Measurements from ENCODE around the gene OSGEP.

Gene OSGEP

GRCh38 chr14:20435582-20436362, 18.8 kb downstream of the OSGEP start, which contains the start of gene KLHL33:
TSS of gene KLHL33 (minus strand) at chr14:20436166. CDS start at chr14:20435811, 355 bp downstream.
- TF ChIP-seq CTCF (IDR thresholded peaks at IDR 0.05; ENCODE audit: insufficient read depth, low read length, poor library complexity, severe bottlenecking) = no peak
- Histone ChIP-seq H3K27me3 (replicated peaks; ENCODE audit: control insufficient read depth, insufficient read depth, low read length) (no peaks in the 10 kb centered on the region), H3K4me3 (replicated peaks; ENCODE audit: low read depth, low read length) (no peak within 1 kb of the TSS), H3K36me3 (ENCODE audit: control insufficient read depth, insufficient read depth, low read length) (no peaks in the 10 kb centered on the region)
- no peak for DNase-seq (ENCODE audit: extremely low read depth, insufficient read length)

- H3K4me3 ChIP-seq (replicated peaks; ENCODE audit: low read depth, low read length) = no peak overlapping the region
- no peaks in the 10 kb centered on the region for H3K36me3 ChIP-seq (ENCODE audit: control insufficient read depth, insufficient read depth, low read length)
Observed at GRCh38 chr14:20434701-20435581, 19.7 kb downstream of the OSGEP start.

GRCh38 chr14:20429801-20430669, 24.6 kb downstream of the OSGEP start:
- H3K36me3 ChIP-seq (ENCODE audit: control insufficient read depth, insufficient read depth, low read length) = no peaks in the 10 kb centered on the region
- DNase-seq (ENCODE audit: extremely low read depth, insufficient read length) = no peak
- no peak overlapping the region for H3K4me3 ChIP-seq (replicated peaks; ENCODE audit: low read depth, low read length)
- TF ChIP-seq CTCF (IDR thresholded peaks at IDR 0.05; ENCODE audit: insufficient read depth, low read length, poor library complexity, severe bottlenecking) = no peak
- no peaks in the 10 kb centered on the region for H3K27me3 ChIP-seq (replicated peaks; ENCODE audit: control insufficient read depth, insufficient read depth, low read length)

More at GRCh38 chr14:20434701-20435581, 19.7 kb downstream of the OSGEP start:
- no peak for TF ChIP-seq CTCF (IDR thresholded peaks at IDR 0.05; ENCODE audit: insufficient read depth, low read length, poor library complexity, severe bottlenecking)
- H3K27me3 ChIP-seq (replicated peaks; ENCODE audit: control insufficient read depth, insufficient read depth, low read length) = no peaks in the 10 kb centered on the region
- DNase-seq (ENCODE audit: extremely low read depth, insufficient read length) = no peak

GRCh38 chr14:20428802-20429201, 25.8 kb downstream of the OSGEP start:
- Histone ChIP-seq H3K4me3 (replicated peaks; ENCODE audit: low read depth, low read length) (no peak overlapping the region), H3K27me3 (replicated peaks; ENCODE audit: control insufficient read depth, insufficient read depth, low read length) (no peaks in the 10 kb centered on the region), H3K36me3 (ENCODE audit: control insufficient read depth, insufficient read depth, low read length) (no peaks in the 10 kb centered on the region)
- no peak for DNase-seq (ENCODE audit: extremely low read depth, insufficient read length)
- no peak for TF ChIP-seq CTCF (IDR thresholded peaks at IDR 0.05; ENCODE audit: insufficient read depth, low read length, poor library complexity, severe bottlenecking)

- no peak for DNase-seq (ENCODE audit: extremely low read depth, insufficient read length)
- no peak for TF ChIP-seq CTCF (IDR thresholded peaks at IDR 0.05; ENCODE audit: insufficient read depth, low read length, poor library complexity, severe bottlenecking)
- no peak overlapping the region for H3K4me3 ChIP-seq (replicated peaks; ENCODE audit: low read depth, low read length)
Observed at GRCh38 chr14:20428010-20428365, 26.6 kb downstream of the OSGEP start.

More at GRCh38 chr14:20428010-20428365, 26.6 kb downstream of the OSGEP start:
- Histone ChIP-seq H3K27me3 (replicated peaks; ENCODE audit: control insufficient read depth, insufficient read depth, low read length) (no peaks in the 10 kb centered on the region), H3K36me3 (ENCODE audit: control insufficient read depth, insufficient read depth, low read length) (no peaks in the 10 kb centered on the region)
